LNCaP clone FGC (cell line): ENCODE data around the gene CACNA1B.
A peak's percentile ranks its signal among the peaks of the same experiment; 100 is the strongest.

Experiments used
- DNase-seq: peaks from one replicate; pipeline ENCODE4 v3.0.0-alpha.2; 2011; ENCODE audit warnings: low read depth
- H3K4me3 ChIP-seq: 2 replicates; pipeline ENCODE4 v1.5.1; 2011; ENCODE audit warnings: mild to moderate bottlenecking, low read depth, low read length, control low read depth
- TF ChIP-seq, protein P1 (sequence below): IDR thresholded peaks from 2 replicates; pipeline ENCODE4 v1.5.1; 2012; ENCODE audit warnings: mild to moderate bottlenecking; ENCODE audit not compliant: control insufficient read depth, insufficient read depth; ENCODE audit errors: extremely low read depth

CACNA1B gene

DNA sequence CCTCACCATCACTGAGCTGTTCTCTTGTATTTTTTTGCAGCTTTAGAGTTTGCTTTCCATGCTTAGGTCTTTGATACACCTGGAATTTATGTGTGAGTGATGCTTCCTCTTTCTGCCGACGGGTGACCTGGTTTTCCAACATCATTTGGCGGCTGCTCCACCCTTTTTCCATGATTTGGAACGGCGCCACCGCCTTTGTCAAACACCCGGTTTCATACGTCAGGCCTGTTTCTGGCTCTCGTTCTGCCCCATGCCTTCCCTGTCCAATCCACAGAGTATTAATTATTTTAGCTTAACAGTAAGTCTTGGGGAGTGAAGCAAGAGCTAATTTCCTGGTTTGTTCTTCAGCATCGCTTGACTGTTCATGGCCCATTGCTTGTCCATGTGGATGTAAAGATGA lies 30.2 kb downstream of the CACNA1B start:
- peak; percentile 10 for DNase-seq
- no peak overlapping the region for H3K4me3 ChIP-seq
- TF ChIP-seq, protein P1, sequence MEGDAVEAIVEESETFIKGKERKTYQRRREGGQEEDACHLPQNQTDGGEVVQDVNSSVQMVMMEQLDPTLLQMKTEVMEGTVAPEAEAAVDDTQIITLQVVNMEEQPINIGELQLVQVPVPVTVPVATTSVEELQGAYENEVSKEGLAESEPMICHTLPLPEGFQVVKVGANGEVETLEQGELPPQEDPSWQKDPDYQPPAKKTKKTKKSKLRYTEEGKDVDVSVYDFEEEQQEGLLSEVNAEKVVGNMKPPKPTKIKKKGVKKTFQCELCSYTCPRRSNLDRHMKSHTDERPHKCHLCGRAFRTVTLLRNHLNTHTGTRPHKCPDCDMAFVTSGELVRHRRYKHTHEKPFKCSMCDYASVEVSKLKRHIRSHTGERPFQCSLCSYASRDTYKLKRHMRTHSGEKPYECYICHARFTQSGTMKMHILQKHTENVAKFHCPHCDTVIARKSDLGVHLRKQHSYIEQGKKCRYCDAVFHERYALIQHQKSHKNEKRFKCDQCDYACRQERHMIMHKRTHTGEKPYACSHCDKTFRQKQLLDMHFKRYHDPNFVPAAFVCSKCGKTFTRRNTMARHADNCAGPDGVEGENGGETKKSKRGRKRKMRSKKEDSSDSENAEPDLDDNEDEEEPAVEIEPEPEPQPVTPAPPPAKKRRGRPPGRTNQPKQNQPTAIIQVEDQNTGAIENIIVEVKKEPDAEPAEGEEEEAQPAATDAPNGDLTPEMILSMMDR = no peak

DNA sequence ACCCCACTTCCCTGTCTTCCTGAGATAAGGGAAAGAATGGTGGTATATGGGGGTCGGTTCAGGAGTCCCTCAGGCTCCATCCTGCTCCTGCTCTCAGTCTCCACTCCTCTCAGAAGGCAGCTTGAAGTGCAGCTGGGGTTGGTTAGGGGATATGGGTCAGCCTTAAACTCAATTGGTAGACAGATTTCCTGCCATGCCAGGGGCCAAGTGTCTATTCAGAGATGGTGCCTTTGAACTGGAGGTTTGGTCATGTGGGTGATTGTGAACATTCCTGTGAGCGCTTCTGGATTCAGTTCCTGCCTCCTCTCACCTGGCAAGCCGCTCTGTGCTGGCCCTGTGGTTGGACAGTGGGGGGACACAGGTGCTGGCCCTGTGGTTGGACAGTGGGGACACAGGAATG lies 35.1 kb downstream of the CACNA1B start:
- DNase-seq = no peak
- TF ChIP-seq, protein P1 = no peak
- no peak overlapping the region for H3K4me3 ChIP-seq

GRCh38 chr9:137913132-137913531 lies 35.5 kb downstream of the CACNA1B start:
- H3K4me3 ChIP-seq = no peak overlapping the region
- TF ChIP-seq, protein P1 = no peak
- no peak for DNase-seq

GRCh38 chr9:137913771-137914767 lies 36.5 kb downstream of the CACNA1B start:
- DNase-seq = no peak
- TF ChIP-seq, protein P1 = no peak
- no peak overlapping the region for H3K4me3 ChIP-seq

GRCh38 chr9:137916540-137916939 lies 39.0 kb downstream of the CACNA1B start:
- no peak overlapping the region for H3K4me3 ChIP-seq
- TF ChIP-seq, protein P1 = no peak
- no peak for DNase-seq

DNA sequence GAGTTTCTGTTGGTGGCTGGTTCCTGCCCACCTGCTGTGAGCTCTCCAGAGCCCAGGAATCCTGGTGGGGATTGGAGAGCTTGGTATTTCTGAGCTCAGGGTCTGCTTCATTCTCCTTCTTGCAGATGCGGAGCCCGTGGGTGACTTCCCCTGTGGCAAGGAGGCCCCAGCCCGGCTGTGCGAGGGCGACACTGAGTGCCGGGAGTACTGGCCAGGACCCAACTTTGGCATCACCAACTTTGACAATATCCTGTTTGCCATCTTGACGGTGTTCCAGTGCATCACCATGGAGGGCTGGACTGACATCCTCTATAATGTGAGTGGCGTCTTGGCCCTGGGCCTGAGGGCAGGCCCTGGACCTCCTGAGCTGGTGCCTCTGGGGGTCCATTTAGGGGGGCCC lies 39.5 kb downstream of the CACNA1B start:
- no peak overlapping the region for H3K4me3 ChIP-seq
- no peak for DNase-seq
- TF ChIP-seq, protein P1 = no peak
